Activated CD8-positive, alpha-beta T cell treated with anti-CD3 and anti-CD28 coated beads, Interleukin-2, amount 10 ng/mL, durations not matched to agents 7 days and 5 days (primary cell): ENCODE data around the gene MYH15. TPM values are rescaled to one million over a fixed set of nuclear protein-coding genes. Genes with fewer than 3 reads are reported as not detected.

Source experiments
- ATAC-seq: fragments of 150-1000 bp; cut with Tn5 transposase; one replicate; pipeline ENCODE4 v1.10.0; 2021; ENCODE audit warnings: moderate library complexity
- CTCF ChIA-PET: fragments of 350-600 bp; sonication (Branson Sonifier 250); formaldehyde crosslinking; loops from one replicate; lab custom pipeline; 2021; ENCODE audit warnings: antibody characterized with exemption; lab: Charles Lee
- POLR2A ChIA-PET: fragments of 350-600 bp; sonication (Branson Sonifier 250); formaldehyde crosslinking; loops from one replicate; lab custom pipeline; 2021; ENCODE audit warnings: antibody characterized with exemption; lab: Charles Lee
- DNase-seq: peaks from one replicate; pipeline ENCODE4 v3.0.0-alpha.2; 2020
- H3K27ac Mint-ChIP-seq: one replicate; pipeline ENCODE4 v1.8.0; 2021; ENCODE audit warnings: mild to moderate bottlenecking, mixed read lengths
- H3K27me3 Mint-ChIP-seq: one replicate; pipeline ENCODE4 v1.8.0; 2021; ENCODE audit warnings: low read depth, mixed read lengths
- H3K36me3 Mint-ChIP-seq: one replicate; pipeline ENCODE4 v1.8.0; 2021; ENCODE audit warnings: low read depth, mixed read lengths
- H3K4me1 Mint-ChIP-seq: one replicate; pipeline ENCODE4 v1.8.0; 2021; ENCODE audit warnings: low read depth, mixed read lengths
- H3K4me3 Mint-ChIP-seq: one replicate; pipeline ENCODE4 v1.8.0; 2021; ENCODE audit warnings: mild to moderate bottlenecking, mixed read lengths
- H3K9me3 Mint-ChIP-seq: one replicate; pipeline ENCODE4 v1.8.0; 2022; ENCODE audit warnings: mixed read lengths; ENCODE audit not compliant: insufficient read depth
- total RNA-seq, 2 experiments: library from RNA; stranded (reverse); gene quantifications; one replicate each; pipeline ENCODE4 v1.2.3, GENCODE V29; 2021

MYH15 gene
- total RNA-seq: under 1 TPM; 0.13 to 0.21 TPM

GRCh38 chr3:108510496-108510895, at the start of gene MYH15:
Gene MYH15, minus strand, starts transcription at chr3:108510596. Its CDS starts 66 bp downstream, at chr3:108510530.
- Mint-ChIP-seq H3K4me1 (no peaks in the 10 kb centered on the region), H3K27me3 (peaks cover 4% of the 10 kb centered on the region), H3K27ac (no peak within 1 kb of the TSS), H3K4me3 (no peak within 1 kb of the TSS), H3K36me3 (no peaks in the 10 kb centered on the region), H3K9me3 (no peaks in the 10 kb centered on the region)
- ATAC-seq: no peak
- no peak for DNase-seq
- POLR2A ChIA-PET: no interaction called here
- CTCF ChIA-PET: no interaction called here

- Mint-ChIP-seq H3K27ac (no peak overlapping the region), H3K4me3 (no peak overlapping the region), H3K9me3 (no peaks in the 10 kb centered on the region), H3K27me3 (no peaks in the 10 kb centered on the region), H3K36me3 (peaks cover 65% of the 10 kb centered on the region), H3K4me1 (no peaks in the 10 kb centered on the region)
- POLR2A ChIA-PET: no interaction called here
- CTCF ChIA-PET: interaction anchor here (1.2 to 1.9 kb wide), 2 partner anchors 67 to 359 kb away, joined by 3 to 5 read pairs; no protein-coding TSS in a partner anchor
- DNase-seq (no peak), ATAC-seq (no peak)
Measured at GRCh38 chr3:108555966-108556581, 45.7 kb upstream of the MYH15 start.

GRCh38 chr3:108554913-108555571, 44.6 kb upstream of the MYH15 start:
- ATAC-seq (no peak), DNase-seq (no peak)
- POLR2A ChIA-PET: no interaction called here
- Mint-ChIP-seq H3K4me3 (no peak overlapping the region), H3K4me1 (no peaks in the 10 kb centered on the region), H3K27ac (no peak overlapping the region), H3K36me3 (peaks cover 58% of the 10 kb centered on the region), H3K9me3 (no peaks in the 10 kb centered on the region), H3K27me3 (no peaks in the 10 kb centered on the region)
- CTCF ChIA-PET: interaction anchor here (1.0 to 1.2 kb wide), 2 partner anchors 65 to 360 kb away, joined by 3 to 5 read pairs; no protein-coding TSS in a partner anchor

- Mint-ChIP-seq H3K9me3 (no peaks in the 10 kb centered on the region), H3K27me3 (no peaks in the 10 kb centered on the region), H3K27ac (no peak overlapping the region), H3K4me3 (no peak overlapping the region), H3K4me1 (no peaks in the 10 kb centered on the region), H3K36me3 (peaks cover 56% of the 10 kb centered on the region)
- DNase-seq (no peak), ATAC-seq (no peak)
- CTCF ChIA-PET: interaction anchor here (1.0 to 1.4 kb wide), 3 partner anchors 11 to 64 kb away, joined by 3 to 8 read pairs (median 5); no protein-coding TSS in a partner anchor
- POLR2A ChIA-PET: no interaction called here
Measured at GRCh38 chr3:108554229-108554628, 43.8 kb upstream of the MYH15 start.

GRCh38 chr3:108552267-108553159, 42.1 kb upstream of the MYH15 start:
- ATAC-seq (no peak), DNase-seq (no peak)
- Mint-ChIP-seq H3K27ac (no peak overlapping the region), H3K4me3 (no peak overlapping the region), H3K9me3 (no peaks in the 10 kb centered on the region), H3K4me1 (no peaks in the 10 kb centered on the region), H3K27me3 (no peaks in the 10 kb centered on the region), H3K36me3 (peaks cover 48% of the 10 kb centered on the region)
- POLR2A ChIA-PET: interaction anchor here (0.9 kb wide), 1 partner anchor 38 kb away, joined by 3 read pairs; no protein-coding TSS in a partner anchor
- CTCF ChIA-PET: interaction anchor here (0.7 to 2.8 kb wide), 29 partner anchors 9 to 503 kb away, joined by 3 to 32 read pairs (median 5); partner anchors contain the start of genes CIP2A and DZIP3

- Mint-ChIP-seq H3K27ac (no peak overlapping the region), H3K9me3 (no peaks in the 10 kb centered on the region), H3K36me3 (peaks cover 46% of the 10 kb centered on the region), H3K4me3 (no peak overlapping the region), H3K27me3 (no peaks in the 10 kb centered on the region), H3K4me1 (peaks cover 4% of the 10 kb centered on the region)
- ChIA-PET CTCF (no interaction called here), POLR2A (no interaction called here)
- ATAC-seq (no peak), DNase-seq (no peak)
Measured at GRCh38 chr3:108548886-108549285, 38.5 kb upstream of the MYH15 start.

GRCh38 chr3:108548304-108548703, 37.9 kb upstream of the MYH15 start:
- Mint-ChIP-seq H3K4me1 (peaks cover 4% of the 10 kb centered on the region), H3K4me3 (no peak overlapping the region), H3K27ac (no peak overlapping the region), H3K27me3 (no peaks in the 10 kb centered on the region), H3K36me3 (peaks cover 50% of the 10 kb centered on the region), H3K9me3 (no peaks in the 10 kb centered on the region)
- DNase-seq (no peak), ATAC-seq (no peak)
- ChIA-PET POLR2A (no interaction called here), CTCF (no interaction called here)

GRCh38 chr3:108546692-108547091, 36.3 kb upstream of the MYH15 start:
- peaks cover 4% of the 10 kb centered on the region for H3K4me1 Mint-ChIP-seq
- peaks cover 49% of the 10 kb centered on the region for H3K36me3 Mint-ChIP-seq
- H3K4me3 Mint-ChIP-seq: no peak overlapping the region
- H3K9me3 Mint-ChIP-seq: no peaks in the 10 kb centered on the region
- ATAC-seq: no peak
- ChIA-PET POLR2A (no interaction called here), CTCF (interaction anchor here (0.9 kb wide), 1 partner anchor 58 kb away, joined by 3 read pairs; no protein-coding TSS in a partner anchor)
- DNase-seq: no peak
- no peak overlapping the region for H3K27ac Mint-ChIP-seq
- no peaks in the 10 kb centered on the region for H3K27me3 Mint-ChIP-seq

GRCh38 chr3:108546247-108546646, 35.9 kb upstream of the MYH15 start:
- peaks cover 4% of the 10 kb centered on the region for H3K4me1 Mint-ChIP-seq
- no peak overlapping the region for H3K4me3 Mint-ChIP-seq
- POLR2A ChIA-PET: no interaction called here
- H3K9me3 Mint-ChIP-seq: no peaks in the 10 kb centered on the region
- CTCF ChIA-PET: interaction anchor here (0.9 kb wide), 1 partner anchor 58 kb away, joined by 3 read pairs; no protein-coding TSS in a partner anchor
- H3K27ac Mint-ChIP-seq: no peak overlapping the region
- peaks cover 47% of the 10 kb centered on the region for H3K36me3 Mint-ChIP-seq
- no peaks in the 10 kb centered on the region for H3K27me3 Mint-ChIP-seq
- DNase-seq (no peak), ATAC-seq (no peak)

- ChIA-PET POLR2A (no interaction called here), CTCF (interaction anchor here (1.5 to 3.9 kb wide), 2 partner anchors 14 to 51 kb away, joined by 4 to 17 read pairs; no protein-coding TSS in a partner anchor)
- Mint-ChIP-seq H3K27ac (no peak overlapping the region), H3K4me1 (peaks cover 2% of the 10 kb centered on the region), H3K4me3 (no peak overlapping the region), H3K27me3 (no peaks in the 10 kb centered on the region), H3K36me3 (peaks cover 11% of the 10 kb centered on the region), H3K9me3 (no peaks in the 10 kb centered on the region)
- DNase-seq (no peak), ATAC-seq (no peak)
Measured at GRCh38 chr3:108538083-108538482, 27.7 kb upstream of the MYH15 start.

- H3K9me3 Mint-ChIP-seq: no peaks in the 10 kb centered on the region
- DNase-seq: no peak
- H3K27me3 Mint-ChIP-seq: peaks cover 28% of the 10 kb centered on the region
- H3K4me1 Mint-ChIP-seq: no peaks in the 10 kb centered on the region
- no peak for ATAC-seq
- ChIA-PET CTCF (no interaction called here), POLR2A (no interaction called here)
- no peak overlapping the region for H3K27ac Mint-ChIP-seq
- no peaks in the 10 kb centered on the region for H3K36me3 Mint-ChIP-seq
- no peak overlapping the region for H3K4me3 Mint-ChIP-seq
Measured at GRCh38 chr3:108528459-108529252, 18.3 kb upstream of the MYH15 start.
